H9 (cell line): Measurements from ENCODE around the gene GCAT. TPM values are rescaled to one million over a fixed set of nuclear protein-coding genes. Genes with fewer than 3 reads are reported as not detected.

ENCODE experiments used
- DNase-seq: peaks from one replicate; pipeline ENCODE4 v3.0.0-alpha.2; 2017
- H2AFZ ChIP-seq: one replicate; pipeline ENCODE4 v1.6.1; 2013; ENCODE audit warnings: mild to moderate bottlenecking, low read length, control low read depth, moderate library complexity
- H2AK5ac ChIP-seq: 2 replicates; pipeline ENCODE4 v1.6.1; 2013; ENCODE audit warnings: low read length, control low read depth, mixed read lengths; ENCODE audit not compliant: insufficient read length
- H2BK120ac ChIP-seq: one replicate; pipeline ENCODE4 v1.6.1; 2013; ENCODE audit warnings: low read depth, mild to moderate bottlenecking, low read length, control low read depth, inconsistent platforms; ENCODE audit not compliant: poor library complexity, severe bottlenecking
- H2BK12ac ChIP-seq: 2 replicates; pipeline ENCODE4 v1.6.1; 2013; ENCODE audit warnings: low read length, control low read depth, mixed read lengths, low read depth; ENCODE audit not compliant: insufficient read length
- H2BK15ac ChIP-seq: 2 replicates; pipeline ENCODE4 v1.6.1; 2013; ENCODE audit warnings: low read depth, low read length, control low read depth
- H2BK20ac ChIP-seq: one replicate; pipeline ENCODE4 v1.6.1; 2013; ENCODE audit warnings: low read depth, mild to moderate bottlenecking, low read length, control low read depth, inconsistent platforms; ENCODE audit not compliant: poor library complexity, severe bottlenecking
- H2BK5ac ChIP-seq: 2 replicates; pipeline ENCODE4 v1.6.1; 2013; ENCODE audit warnings: low read length, control low read depth, mixed read lengths; ENCODE audit not compliant: insufficient read length
- H3K14ac ChIP-seq: 2 replicates; pipeline ENCODE4 v1.6.1; 2013; ENCODE audit warnings: low read length, control low read depth; ENCODE audit not compliant: insufficient read depth
- H3K18ac ChIP-seq: 2 replicates; pipeline ENCODE4 v1.6.1; 2013; ENCODE audit warnings: low read depth, mild to moderate bottlenecking, mixed read lengths, low read length, control low read depth; ENCODE audit not compliant: insufficient read length
- H3K23ac ChIP-seq: 2 replicates; pipeline ENCODE4 v1.6.1; 2013; ENCODE audit warnings: low read length, control low read depth, mixed read lengths, low read depth; ENCODE audit not compliant: insufficient read length
- H3K23me2 ChIP-seq: 2 replicates; pipeline ENCODE4 v1.6.1; 2013; ENCODE audit warnings: low read depth, mild to moderate bottlenecking, mixed read lengths, low read length, control low read depth; ENCODE audit not compliant: insufficient read length, poor library complexity, severe bottlenecking
- H3K27ac ChIP-seq: 2 replicates; pipeline ENCODE4 v1.5.1; 2013; ENCODE audit warnings: low read length, control low read depth, mixed read lengths, low read depth; ENCODE audit not compliant: insufficient read length
- H3K27me3 ChIP-seq: 2 replicates; pipeline ENCODE4 v1.6.1; 2013; ENCODE audit warnings: low read length, control low read depth, inconsistent platforms; ENCODE audit not compliant: insufficient read depth
- H3K4ac ChIP-seq: 2 replicates; pipeline ENCODE4 v1.6.1; 2013; ENCODE audit warnings: low read depth, mild to moderate bottlenecking, control low read depth, inconsistent platforms, low read length, moderate library complexity
- H3K4me1 ChIP-seq: 2 replicates; pipeline ENCODE4 v1.6.1; 2013; ENCODE audit warnings: low read length, control low read depth, inconsistent platforms; ENCODE audit not compliant: insufficient read depth
- H3K4me2 ChIP-seq: 2 replicates; pipeline ENCODE4 v1.6.1; 2013; ENCODE audit warnings: low read length, control low read depth, mixed read lengths; ENCODE audit not compliant: insufficient read length, insufficient read depth
- H3K56ac ChIP-seq: 2 replicates; pipeline ENCODE4 v1.6.1; 2013; ENCODE audit warnings: low read depth, mild to moderate bottlenecking, mixed read lengths, low read length, control low read depth; ENCODE audit not compliant: insufficient read length
- H3K79me1 ChIP-seq: 2 replicates; pipeline ENCODE4 v1.6.1; 2013; ENCODE audit warnings: low read depth, mild to moderate bottlenecking, moderate library complexity, low read length, control low read depth, inconsistent platforms; ENCODE audit not compliant: insufficient read depth, poor library complexity, severe bottlenecking
- H3K79me2 ChIP-seq: 2 replicates; pipeline ENCODE4 v1.6.1; 2013; ENCODE audit warnings: low read length, control low read depth, inconsistent platforms; ENCODE audit not compliant: insufficient read depth
- H3K9ac ChIP-seq: 2 replicates; pipeline ENCODE4 v1.6.1; 2013; ENCODE audit warnings: low read length, control low read depth, mixed read lengths; ENCODE audit not compliant: insufficient read length; ENCODE audit errors: extremely low read depth
- H3K9me3 ChIP-seq: one replicate; pipeline ENCODE4 v1.6.1; 2013; ENCODE audit warnings: low read depth, low read length, inconsistent platforms; ENCODE audit not compliant: control insufficient read depth
- H3T11ph ChIP-seq: one replicate; pipeline ENCODE4 v1.6.1; 2013; ENCODE audit warnings: mild to moderate bottlenecking, low read length, control low read depth, inconsistent platforms
- H4K20me1 ChIP-seq: one replicate; pipeline ENCODE4 v1.6.1; 2013; ENCODE audit not compliant: control insufficient read depth, insufficient read length, insufficient read depth
- H4K5ac ChIP-seq: 2 replicates; pipeline ENCODE4 v1.6.1; 2013; ENCODE audit warnings: low read depth, mild to moderate bottlenecking, mixed read lengths, low read length, control low read depth; ENCODE audit not compliant: insufficient read length
- H4K8ac ChIP-seq: replicated peaks from 2 replicates; pipeline ENCODE4 v1.6.1; 2013; ENCODE audit warnings: low read length, control low read depth, mixed read lengths, low read depth; ENCODE audit not compliant: insufficient read length
- H4K91ac ChIP-seq: 2 replicates; pipeline ENCODE4 v1.6.1; 2013; ENCODE audit warnings: low read depth, mild to moderate bottlenecking, moderate library complexity, mixed read lengths, low read length, control low read depth; ENCODE audit not compliant: insufficient read length
- H3K27ac Mint-ChIP-seq, 3 experiments: 2 replicates in 2 of 3; 3 replicates in 1 of 3; pipeline ENCODE4 v1.8.0; 2020 to 2021; ENCODE audit warnings: mixed read lengths in 3 of 3, mild to moderate bottlenecking in 1 of 3, moderate library complexity in 1 of 3
- H3K27me3 Mint-ChIP-seq: 2 replicates; pipeline ENCODE4 v1.8.0; 2021; ENCODE audit warnings: low read depth, mild to moderate bottlenecking, moderate library complexity, mixed read lengths
- H3K36me3 Mint-ChIP-seq, 3 experiments: 2 replicates in 2 of 3; 3 replicates in 1 of 3; pipeline ENCODE4 v1.8.0; 2020 to 2021; ENCODE audit warnings: low read depth in 3 of 3, mixed read lengths in 3 of 3; ENCODE audit not compliant: insufficient read depth in 1 of 3
- H3K4me1 Mint-ChIP-seq, 2 experiments: 2 replicates each; pipeline ENCODE4 v1.8.0; 2020; ENCODE audit warnings: mixed read lengths in 2 of 2
- H3K4me3 Mint-ChIP-seq, 2 experiments: 2 replicates in 1 of 2; 3 replicates in 1 of 2; pipeline ENCODE4 v1.8.0; 2020 to 2021; ENCODE audit warnings: mild to moderate bottlenecking in 2 of 2, mixed read lengths in 2 of 2, moderate library complexity in 1 of 2
- H3K9me3 Mint-ChIP-seq, 2 experiments: 2 replicates in 1 of 2; 3 replicates in 1 of 2; pipeline ENCODE4 v1.8.0; 2020; ENCODE audit warnings: mild to moderate bottlenecking in 2 of 2, mixed read lengths in 2 of 2, moderate library complexity in 1 of 2
- CTCF ChIP-seq: fragments of 200-600 bp; sonication (generic); conservative IDR thresholded peaks from 3 replicates; pipeline ENCODE4 v1.8.0; 2021; ENCODE audit warnings: antibody characterized with exemption, mild to moderate bottlenecking
- WGBS: extraction: QIAGEN DNeasy Blood & Tissue Kit; methylation state at CpG from one replicate; pipeline ENCODE4 v1.1.7; 2013; ENCODE audit warnings: missing lambda C conversion rate, low lambda C conversion rate, mixed read lengths; ENCODE audit not compliant: insufficient read length; ENCODE audit errors: extremely low coverage; 5-methylcytosine and 5-hydroxymethylcytosine counted together
- total RNA-seq: library from RNA; stranded (reverse); gene quantifications from 2 replicates; pipeline ENCODE4 v1.2.1, GENCODE V29; 2021

GCAT gene
- total RNA-seq, 1 experiment from 2014 or later, result 26.9 TPM

- H3K56ac ChIP-seq, result no peak within 1 kb of the TSS
- peaks cover 3% of the 10 kb centered on the region; the same call in 1 of the 2 replicates for H3K4me1 ChIP-seq
- no peak within 1 kb of the TSS for H4K8ac ChIP-seq
- H3K79me1 ChIP-seq, result no peaks in the 10 kb centered on the region
- H4K91ac ChIP-seq, result no peak within 1 kb of the TSS
- Mint-ChIP-seq H3K4me3 (peak within 1 kb of the TSS; percentile 52 to 76), H3K4me1 (peaks cover 23 to 35% of the 10 kb centered on the region in 2 experiments), H3K27ac (no peak within 1 kb of the TSS), H3K36me3 (peaks cover 0 to 4% (median 0%) of the 10 kb centered on the region in 3 experiments; a peak in 2 of 7 replicates), H3K27me3 (peaks cover 67% of the 10 kb centered on the region), H3K9me3 (no peaks in the 10 kb centered on the region; a peak in 1 of 5 replicates)
- no peak within 1 kb of the TSS for H3K27ac ChIP-seq
- no peak within 1 kb of the TSS for H2BK12ac ChIP-seq
- H2AK5ac ChIP-seq, result no peak within 1 kb of the TSS
- no peak within 1 kb of the TSS for H3K9ac ChIP-seq
- H3T11ph ChIP-seq, result no peak within 1 kb of the TSS
- H3K18ac ChIP-seq, result no peak within 1 kb of the TSS
- H2BK20ac ChIP-seq, result no peak within 1 kb of the TSS
- H3K23me2 ChIP-seq, result peaks cover 9% of the 10 kb centered on the region
- H3K79me2 ChIP-seq, result no peaks in the 10 kb centered on the region
- H4K5ac ChIP-seq, result no peak within 1 kb of the TSS
- no peak within 1 kb of the TSS for H3K4ac ChIP-seq
- TF ChIP-seq CTCF, result no peak
- H3K27me3 ChIP-seq, result no peaks in the 10 kb centered on the region; the same call in 1 of the 2 replicates
- H2BK5ac ChIP-seq, result no peak within 1 kb of the TSS
- H3K14ac ChIP-seq, result no peak within 1 kb of the TSS
- DNase-seq, result no peak
- H2BK120ac ChIP-seq, result no peak within 1 kb of the TSS
- H3K23ac ChIP-seq, result no peak within 1 kb of the TSS
- no peak within 1 kb of the TSS for H2BK15ac ChIP-seq
- peak within 1 kb of the TSS; percentile 18 for H3K4me2 ChIP-seq
- no CpG with 5 or more reads among the region's 21 CpGs for WGBS
- no peaks in the 10 kb centered on the region for H3K9me3 ChIP-seq
- no peaks in the 10 kb centered on the region for H4K20me1 ChIP-seq
- no peak within 1 kb of the TSS for H2AFZ ChIP-seq
Measured at GRCh38 chr22:37823134-37823985, 15.6 kb downstream of the GCAT start, which contains the start of gene GALR3. TSS of gene GALR3 (plus strand) at chr22:37823382. CDS start at chr22:37823407, 25 bp downstream.
